HepG2 (cell line): ENCODE data around the gene SERPINA3.

Source experiments
- POLR2A ChIP-seq, 2 experiments: IDR thresholded peaks; 2 replicates each; pipeline ENCODE4 v1.6.1; 2011; ENCODE audit warnings: low read depth in 2 of 2, low read length in 2 of 2, mild to moderate bottlenecking in 1 of 2, moderate library complexity in 1 of 2; ENCODE audit not compliant: insufficient read depth in 1 of 2
- SIN3A ChIP-seq: IDR thresholded peaks from 2 replicates; pipeline ENCODE4 v1.6.1; 2011; ENCODE audit warnings: low read depth, mild to moderate bottlenecking, control low read depth, low read length, borderline replicate concordance
- ZNF629 ChIP-seq: sonication (generic); formaldehyde crosslinking; conservative IDR thresholded peaks from 2 replicates; pipeline ENCODE4 v1.5.0; 2020; ENCODE audit warnings: missing genetic modification reagents
- TF ChIP-seq, protein P1 (sequence below): sonication (generic); formaldehyde crosslinking; IDR thresholded peaks from 2 replicates; pipeline ENCODE4 v1.8.1; 2022; ENCODE audit warnings: low read depth, mild to moderate bottlenecking, missing genetic modification reagents
- TF ChIP-seq, protein P2 (sequence below): sonication (generic); formaldehyde crosslinking; IDR thresholded peaks from 2 replicates; pipeline ENCODE4 v1.5.0; 2020; ENCODE audit warnings: missing genetic modification reagents
- TF ChIP-seq, protein P3 (sequence below): sonication (generic); formaldehyde crosslinking; IDR thresholded peaks from 2 replicates; pipeline ENCODE4 v1.5.1; 2020; ENCODE audit warnings: mild to moderate bottlenecking, missing genetic modification reagents, moderate library complexity
- TF ChIP-seq, protein P4 (sequence below): IDR thresholded peaks from 2 replicates; pipeline ENCODE4 v1.6.1; 2016; ENCODE audit warnings: mild to moderate bottlenecking, missing biosample characterization, missing genetic modification reagents

DNA sequence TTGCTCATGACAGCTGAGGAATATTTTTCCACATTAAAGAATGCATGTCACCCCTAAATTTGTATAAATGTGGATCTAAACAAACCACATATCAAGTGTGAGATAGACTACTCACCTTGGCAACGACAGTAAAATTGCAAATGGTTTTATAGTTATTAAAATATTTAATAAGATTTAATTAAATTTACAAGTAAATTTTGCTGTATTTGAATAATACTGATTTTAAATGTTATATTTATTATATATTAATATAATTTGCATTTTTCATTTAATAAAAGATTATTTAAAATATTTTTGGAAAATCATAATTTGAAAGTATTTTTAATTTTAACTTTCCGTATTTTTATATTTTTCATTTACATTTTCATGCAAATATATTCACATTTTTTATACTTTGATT, 53.4 kb downstream of the SERPINA3 start:
- TF ChIP-seq, protein P1, sequence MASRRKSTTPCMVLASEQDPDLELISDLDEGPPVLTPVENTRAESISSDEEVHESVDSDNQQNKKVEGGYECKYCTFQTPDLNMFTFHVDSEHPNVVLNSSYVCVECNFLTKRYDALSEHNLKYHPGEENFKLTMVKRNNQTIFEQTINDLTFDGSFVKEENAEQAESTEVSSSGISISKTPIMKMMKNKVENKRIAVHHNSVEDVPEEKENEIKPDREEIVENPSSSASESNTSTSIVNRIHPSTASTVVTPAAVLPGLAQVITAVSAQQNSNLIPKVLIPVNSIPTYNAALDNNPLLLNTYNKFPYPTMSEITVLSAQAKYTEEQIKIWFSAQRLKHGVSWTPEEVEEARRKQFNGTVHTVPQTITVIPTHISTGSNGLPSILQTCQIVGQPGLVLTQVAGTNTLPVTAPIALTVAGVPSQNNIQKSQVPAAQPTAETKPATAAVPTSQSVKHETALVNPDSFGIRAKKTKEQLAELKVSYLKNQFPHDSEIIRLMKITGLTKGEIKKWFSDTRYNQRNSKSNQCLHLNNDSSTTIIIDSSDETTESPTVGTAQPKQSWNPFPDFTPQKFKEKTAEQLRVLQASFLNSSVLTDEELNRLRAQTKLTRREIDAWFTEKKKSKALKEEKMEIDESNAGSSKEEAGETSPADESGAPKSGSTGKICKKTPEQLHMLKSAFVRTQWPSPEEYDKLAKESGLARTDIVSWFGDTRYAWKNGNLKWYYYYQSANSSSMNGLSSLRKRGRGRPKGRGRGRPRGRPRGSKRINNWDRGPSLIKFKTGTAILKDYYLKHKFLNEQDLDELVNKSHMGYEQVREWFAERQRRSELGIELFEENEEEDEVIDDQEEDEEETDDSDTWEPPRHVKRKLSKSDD (CRISPR knock-in tag) = no peak
- TF ChIP-seq, protein P2, sequence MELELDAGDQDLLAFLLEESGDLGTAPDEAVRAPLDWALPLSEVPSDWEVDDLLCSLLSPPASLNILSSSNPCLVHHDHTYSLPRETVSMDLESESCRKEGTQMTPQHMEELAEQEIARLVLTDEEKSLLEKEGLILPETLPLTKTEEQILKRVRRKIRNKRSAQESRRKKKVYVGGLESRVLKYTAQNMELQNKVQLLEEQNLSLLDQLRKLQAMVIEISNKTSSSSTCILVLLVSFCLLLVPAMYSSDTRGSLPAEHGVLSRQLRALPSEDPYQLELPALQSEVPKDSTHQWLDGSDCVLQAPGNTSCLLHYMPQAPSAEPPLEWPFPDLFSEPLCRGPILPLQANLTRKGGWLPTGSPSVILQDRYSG (CRISPR knock-in tag) = no peak
- TF ChIP-seq POLR2A (IDR thresholded peaks at IDR 0.05; ENCODE audit: insufficient read depth in 1 of 2, low read depth in 2 of 2, low read length in 2 of 2) (no peak), ZNF629 (CRISPR knock-in tag) (no peak), SIN3A (no peak)
- TF ChIP-seq, protein P3, sequence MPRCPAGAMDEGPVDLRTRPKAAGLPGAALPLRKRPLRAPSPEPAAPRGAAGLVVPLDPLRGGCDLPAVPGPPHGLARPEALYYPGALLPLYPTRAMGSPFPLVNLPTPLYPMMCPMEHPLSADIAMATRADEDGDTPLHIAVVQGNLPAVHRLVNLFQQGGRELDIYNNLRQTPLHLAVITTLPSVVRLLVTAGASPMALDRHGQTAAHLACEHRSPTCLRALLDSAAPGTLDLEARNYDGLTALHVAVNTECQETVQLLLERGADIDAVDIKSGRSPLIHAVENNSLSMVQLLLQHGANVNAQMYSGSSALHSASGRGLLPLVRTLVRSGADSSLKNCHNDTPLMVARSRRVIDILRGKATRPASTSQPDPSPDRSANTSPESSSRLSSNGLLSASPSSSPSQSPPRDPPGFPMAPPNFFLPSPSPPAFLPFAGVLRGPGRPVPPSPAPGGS = no peak
- TF ChIP-seq, protein P4, sequence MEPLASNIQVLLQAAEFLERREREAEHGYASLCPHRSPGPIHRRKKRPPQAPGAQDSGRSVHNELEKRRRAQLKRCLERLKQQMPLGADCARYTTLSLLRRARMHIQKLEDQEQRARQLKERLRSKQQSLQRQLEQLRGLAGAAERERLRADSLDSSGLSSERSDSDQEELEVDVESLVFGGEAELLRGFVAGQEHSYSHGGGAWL (CRISPR knock-in tag) = no peak
